ENCODE results near the gene PITPNM2. TPM values are rescaled to one million over a fixed set of nuclear protein-coding genes. Genes with fewer than 3 reads are reported as not detected.
A peak's percentile ranks its signal among the peaks of the same experiment; 100 is the strongest.

The PITPNM2 gene
- total and polyA plus RNA-seq, 2 of the 8 experiments (the other 6 are each of a cell fraction or from before 2014, with no cell fraction given), result 0.59 to 3.4 TPM

DNA sequence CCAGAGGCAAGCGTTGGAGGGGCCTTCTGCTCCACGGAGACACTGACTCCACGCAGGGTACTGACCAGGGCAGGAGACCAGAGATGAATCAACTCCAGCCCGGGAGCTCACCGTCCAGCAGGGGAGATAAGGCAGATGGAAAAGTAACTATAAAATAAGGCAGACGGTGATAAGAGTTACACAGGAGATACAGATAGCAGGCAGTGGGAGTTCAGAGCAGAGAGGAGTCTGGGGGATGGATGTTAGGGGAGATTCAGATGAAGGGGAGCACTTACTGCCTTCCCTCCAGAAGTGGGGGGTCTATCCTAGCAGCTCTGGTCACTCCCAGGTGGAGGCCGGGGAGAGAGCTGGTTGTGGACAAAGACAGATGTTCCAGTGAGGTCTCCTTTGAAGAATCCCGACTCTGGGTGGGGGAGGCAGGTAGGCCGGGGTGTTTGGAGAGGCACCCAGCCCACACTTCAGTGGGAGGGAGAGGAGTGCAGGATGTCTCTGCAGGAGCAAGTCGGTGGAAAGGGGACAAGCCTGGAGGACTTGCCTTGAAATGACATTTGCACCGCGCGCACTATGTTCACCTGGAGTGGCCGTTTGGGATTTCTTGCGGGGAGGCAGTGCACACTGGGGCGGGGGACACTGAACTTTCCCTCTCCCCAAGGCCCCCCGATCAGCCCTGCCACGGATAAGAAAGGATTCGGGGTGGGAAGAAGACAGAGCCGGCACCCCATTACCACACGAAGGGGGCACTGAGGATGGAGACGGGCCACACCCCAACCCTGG, 1.2 kb downstream of the PITPNM2 start:
- no peaks in the 10 kb centered on the region for H3K9me3 ChIP-seq (ENCODE audit: insufficient read depth in 2 of 2, low read depth in 1 of 2, low read length in 1 of 2)
- H3K14ac ChIP-seq (ENCODE audit: insufficient read length), result no peak overlapping the region
- FAIRE-seq (no peak), DNase-seq (ENCODE audit: low read depth in 1 of 2, low spot score in 2 of 2) (no peak)
- H3K18ac ChIP-seq (ENCODE audit: extremely low read depth, low read length), result no peak overlapping the region
- H3K9ac ChIP-seq (replicated peaks in 1 of 4; ENCODE audit: extremely low read depth in 1 of 4, low read depth in 3 of 4, low read length in 3 of 4), result peak overlapping the region in 2 of 4 experiments; percentile 25 to 40; a peak in 1 of 7 replicates
- H2BK12ac ChIP-seq (ENCODE audit: low read depth, low read length), result no peak overlapping the region
- no peak overlapping the region for H3K56ac ChIP-seq (replicated peaks; ENCODE audit: insufficient read length, low read depth, low read length)
- no peak overlapping the region for H3K23ac ChIP-seq (ENCODE audit: insufficient read length)
- H2BK20ac ChIP-seq (ENCODE audit: low read length), result no peak overlapping the region
- H3K27me3 ChIP-seq (replicated peaks in 1 of 4; ENCODE audit: control insufficient read depth in 3 of 4, extremely low read depth in 1 of 4, insufficient read depth in 3 of 4, low read length in 3 of 4), result peaks cover 14 to 39% (median 32%) of the 10 kb centered on the region in 4 experiments; a peak in 6 of 7 replicates
- H2AK5ac ChIP-seq (ENCODE audit: low read depth, low read length), result peak overlapping the region; percentile 26; the same call in 1 of the 2 replicates
- H3K36me3 ChIP-seq (ENCODE audit: control insufficient read depth in 2 of 4, insufficient read depth in 4 of 4, low read length in 3 of 4), result no peaks in the 10 kb centered on the region
- no peak overlapping the region for H4K5ac ChIP-seq (ENCODE audit: insufficient read length, low read depth, low read length)
- no peak overlapping the region for H3K27ac ChIP-seq (ENCODE audit: low read depth, low read length)
- H2BK5ac ChIP-seq (ENCODE audit: low read depth, low read length), result no peak overlapping the region
- H2BK120ac ChIP-seq (replicated peaks; ENCODE audit: low read depth, low read length), result no peak overlapping the region
- no peaks in the 10 kb centered on the region for H3K79me1 ChIP-seq (ENCODE audit: low read depth, low read length)
- 48% methylated on average over 18 of the region's 22 CpGs; no CpG with 5 or more reads in 1 of the 2 experiments for WGBS, 2 experiments (ENCODE audit: extremely low coverage in 1 of 2, insufficient coverage in 1 of 2, insufficient read length in 1 of 2, insufficient replicate concordance in 2 of 2, low coverage in 1 of 2, low lambda C conversion rate in 2 of 2, missing lambda C conversion rate in 1 of 2)
- peak overlapping the region; percentile 68; the same call in 1 of the 2 replicates for H2AFZ ChIP-seq (ENCODE audit: low read length)
- peaks cover 10% of the 10 kb centered on the region; the same call in 1 of the 2 replicates for H3K23me2 ChIP-seq (ENCODE audit: low read depth, low read length)
- H3K4me3 ChIP-seq (ENCODE audit: extremely low read depth in 1 of 4, insufficient read depth in 2 of 4, low read depth in 3 of 4, low read length in 4 of 4), result peak overlapping the region; percentile 51 to 76 (median 72)
- no peak overlapping the region for H4K91ac ChIP-seq (replicated peaks; ENCODE audit: insufficient read length, low read length)
- H3K4me2 ChIP-seq (ENCODE audit: insufficient read depth in 1 of 2, low read depth in 2 of 2, low read length in 2 of 2), result peak overlapping the region; percentile 69 to 96
- peaks cover 6 to 26% (median 9%) of the 10 kb centered on the region in 4 experiments for H3K4me1 ChIP-seq (replicated peaks in 1 of 4; ENCODE audit: control insufficient read depth in 3 of 4, insufficient read depth in 4 of 4, low read length in 3 of 4)
- H3K79me2 ChIP-seq (ENCODE audit: control insufficient read depth in 1 of 2, insufficient read depth in 2 of 2, low read length in 2 of 2), result no peaks in the 10 kb centered on the region
- TF ChIP-seq JUND (IDR thresholded peaks at IDR 0.05; ENCODE audit: low read length) (no peak), TBP (IDR thresholded peaks at IDR 0.05; ENCODE audit: low read depth, low read length) (no peak), BRCA1 (IDR thresholded peaks at IDR 0.05; ENCODE audit: low read depth, low read length) (no peak), SUZ12 (IDR thresholded peaks at IDR 0.05; ENCODE audit: low read length) (peak; percentile 57), HDAC6 (IDR thresholded peaks at IDR 0.05; ENCODE audit: low read depth, low read length) (no peak), SIX5 (IDR thresholded peaks at IDR 0.05; ENCODE audit: low read depth, low read length) (no peak), EZH2 (IDR thresholded peaks at IDR 0.05; ENCODE audit: low read depth, low read length, severe bottlenecking) (peak; percentile 74), SAP30 (IDR thresholded peaks at IDR 0.05; ENCODE audit: insufficient read depth, insufficient replicate concordance, low read length) (no peak)
- TF ChIP-seq, protein P1, sequence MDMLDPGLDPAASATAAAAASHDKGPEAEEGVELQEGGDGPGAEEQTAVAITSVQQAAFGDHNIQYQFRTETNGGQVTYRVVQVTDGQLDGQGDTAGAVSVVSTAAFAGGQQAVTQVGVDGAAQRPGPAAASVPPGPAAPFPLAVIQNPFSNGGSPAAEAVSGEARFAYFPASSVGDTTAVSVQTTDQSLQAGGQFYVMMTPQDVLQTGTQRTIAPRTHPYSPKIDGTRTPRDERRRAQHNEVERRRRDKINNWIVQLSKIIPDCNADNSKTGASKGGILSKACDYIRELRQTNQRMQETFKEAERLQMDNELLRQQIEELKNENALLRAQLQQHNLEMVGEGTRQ (IDR thresholded peaks at IDR 0.05; ENCODE audit: low read length), result no peak
- H2BK15ac ChIP-seq (ENCODE audit: low read length), result no peak overlapping the region
- H4K8ac ChIP-seq (ENCODE audit: extremely low read depth, insufficient read depth, low read length), result no peak overlapping the region
- H3K4ac ChIP-seq (replicated peaks; ENCODE audit: insufficient read length, low read depth, low read length), result no peak overlapping the region
- H4K20me1 ChIP-seq (replicated peaks in 1 of 2; ENCODE audit: control insufficient read depth in 1 of 2, insufficient read depth in 2 of 2, low read length in 2 of 2), result no peaks in the 10 kb centered on the region
- CTCF ChIA-PET (ENCODE audit: partially characterized antibody), result interaction anchor here (0.9 to 3.2 kb wide), 6 partner anchors 18 to 209 kb away, joined by 3 to 16 read pairs (median 4); no protein-coding TSS in a partner anchor
- POLR2A ChIA-PET (ENCODE audit: partially characterized antibody), result interaction anchor here (1.0 to 1.4 kb wide), 2 partner anchors 19 to 83 kb away, joined by 3 read pairs; partner anchors contain the start of genes MPHOSPH9 and MTRFR

Measured in H1 (cell line).